CD14-positive monocyte (primary cell): ENCODE results near the gene RWDD4. TPM values are rescaled to one million over a fixed set of nuclear protein-coding genes. Genes with fewer than 3 reads are reported as not detected.

Source experiments
- DNase-seq, 3 donors: peaks; one replicate each; pipeline ENCODE4 v3.0.0-alpha.2; 2011 to 2022
- H2AFZ ChIP-seq: 2 replicates; pipeline ENCODE4 v1.6.0; 2012; ENCODE audit warnings: mild to moderate bottlenecking, low read depth, low read length, inconsistent platforms; ENCODE audit not compliant: insufficient read depth, poor library complexity, severe bottlenecking
- H3K27ac ChIP-seq, 2 donors: 1 replicate in 1 of 2; 2 replicates in 1 of 2; pipeline ENCODE4 v1.5.1; 2012 to 2013; ENCODE audit warnings: low read length in 2 of 2, control low read depth in 1 of 2, inconsistent platforms in 1 of 2, low read depth in 1 of 2, mild to moderate bottlenecking in 1 of 2
- H3K27me3 ChIP-seq, 2 donors: one replicate each; pipeline versions ENCODE4 v1.6.0 to v1.6.1; 2011 to 2013; ENCODE audit warnings: low read length in 2 of 2; ENCODE audit not compliant: control insufficient read depth in 2 of 2, insufficient read depth in 2 of 2
- H3K36me3 ChIP-seq, 2 donors: replicated peaks in 1 of 2; 1 replicate in 1 of 2; 2 replicates in 1 of 2; pipeline versions ENCODE4 v1.5.1 to v1.6.1; 2012 to 2013; ENCODE audit warnings: low read length in 2 of 2, control low read depth in 1 of 2, inconsistent platforms in 1 of 2, mild to moderate bottlenecking in 1 of 2; ENCODE audit not compliant: insufficient read depth in 2 of 2, control insufficient read depth in 1 of 2
- H3K4me1 ChIP-seq, 2 donors: 1 replicate in 1 of 2; 2 replicates in 1 of 2; pipeline versions ENCODE4 v1.5.1 to v1.6.1; 2012 to 2013; ENCODE audit warnings: low read length in 2 of 2, control low read depth in 1 of 2, inconsistent platforms in 1 of 2, mild to moderate bottlenecking in 1 of 2, moderate library complexity in 1 of 2; ENCODE audit not compliant: insufficient read depth in 2 of 2, control insufficient read depth in 1 of 2
- H3K4me2 ChIP-seq: replicated peaks from 2 replicates; pipeline ENCODE3; 2012; ENCODE audit warnings: low read length, moderate library complexity, mild to moderate bottlenecking; ENCODE audit not compliant: poor library complexity, severe bottlenecking; ENCODE audit errors: extremely low read depth
- H3K4me3 ChIP-seq, 3 experiments: fragments of 200-600 bp in 1 of 3; sonication (generic) in 1 of 3; replicated peaks in 1 of 3; 1 replicate in 2 of 3; 2 replicates in 1 of 3; pipeline ENCODE4 v1.5.1; 2011 to 2013; ENCODE audit warnings: low read length in 3 of 3, mild to moderate bottlenecking in 3 of 3, control low read depth in 2 of 3, low read depth in 2 of 3, inconsistent platforms in 1 of 3, moderate library complexity in 1 of 3
- H3K79me2 ChIP-seq: 2 replicates; pipeline ENCODE4 v1.6.0; 2012; ENCODE audit warnings: mild to moderate bottlenecking, control low read depth, inconsistent platforms, low read length, moderate library complexity; ENCODE audit not compliant: insufficient read depth
- H3K9ac ChIP-seq: 2 replicates; pipeline ENCODE4 v1.6.0; 2017; ENCODE audit warnings: low read length, mild to moderate bottlenecking; ENCODE audit not compliant: insufficient read depth, poor library complexity, severe bottlenecking
- H3K9me3 ChIP-seq, 2 donors: replicated peaks in 1 of 2; 1 replicate in 1 of 2; 2 replicates in 1 of 2; pipeline versions ENCODE4 v1.5.1 to v1.6.1; 2012 to 2013; ENCODE audit warnings: low read length in 2 of 2, control low read depth in 1 of 2; ENCODE audit not compliant: control insufficient read depth in 1 of 2, insufficient read depth in 1 of 2
- H4K20me1 ChIP-seq: 2 replicates; pipeline ENCODE4 v1.6.0; 2012; ENCODE audit warnings: mild to moderate bottlenecking, low read length, control low read depth, moderate library complexity; ENCODE audit not compliant: insufficient read depth
- H3K27ac Mint-ChIP-seq, 7 donors: one replicate each; pipeline ENCODE4 v1.8.0; 2020; ENCODE audit warnings: mild to moderate bottlenecking in 7 of 7, mixed read lengths in 7 of 7, moderate library complexity in 6 of 7, inconsistent platforms in 2 of 7
- H3K27me3 Mint-ChIP-seq, 3 donors: one replicate each; pipeline ENCODE4 v1.8.0; 2021 to 2022; ENCODE audit warnings: low read depth in 3 of 3, mild to moderate bottlenecking in 3 of 3, mixed read lengths in 3 of 3, moderate library complexity in 3 of 3, inconsistent platforms in 1 of 3
- H3K36me3 Mint-ChIP-seq, 2 donors: one replicate each; pipeline ENCODE4 v1.8.0; 2020; ENCODE audit warnings: mixed read lengths in 2 of 2, inconsistent platforms in 1 of 2, mild to moderate bottlenecking in 1 of 2
- H3K4me1 Mint-ChIP-seq: one replicate; pipeline ENCODE4 v1.8.0; 2020; ENCODE audit warnings: mild to moderate bottlenecking, mixed read lengths
- H3K4me3 Mint-ChIP-seq, 2 donors: one replicate each; pipeline ENCODE4 v1.8.0; 2020; ENCODE audit warnings: mild to moderate bottlenecking in 2 of 2, mixed read lengths in 2 of 2, moderate library complexity in 1 of 2
- H3K9me3 Mint-ChIP-seq, 7 donors: one replicate each; pipeline ENCODE4 v1.8.0; 2020 to 2022; ENCODE audit warnings: mixed read lengths in 7 of 7, mild to moderate bottlenecking in 6 of 7, moderate library complexity in 6 of 7, inconsistent platforms in 2 of 7
- WGBS: methylation state at CpG from one replicate; pipeline ENCODE4 v1.1.5; 2013; ENCODE audit warnings: missing lambda C conversion rate; ENCODE audit not compliant: insufficient coverage; 5-methylcytosine and 5-hydroxymethylcytosine counted together
- intact Hi-C, 2 donors: fragments of 100-400 bp; cut with micrococcal nuclease; formaldehyde crosslinking; loops; one replicate each; pipeline versions ENCODE4 v1.15.0 to v1.15.1; 2023
- polyA plus RNA-seq, 3 donors: library from polyadenylated mRNA; depleted of rRNA in 1 of 3; unstranded in 2 of 3; stranded (reverse) in 1 of 3; fragments of 300-500 nt in 2 of 3; fragments of >200 nt in 1 of 3; fragmentation: Illumina TruSeq in 2 of 3; gene quantifications; 1 replicate in 2 of 3; 2 replicates in 1 of 3; pipeline ENCODE4 v1.2.3, GENCODE V29; 2012 to 2021
- TF ChIP-seq, protein P1 (sequence below): fragments of 200-600 bp; IDR thresholded peaks from one replicate; pipeline ENCODE4 v1.8.0; 2022; ENCODE audit warnings: antibody characterized with exemption, mild to moderate bottlenecking

The RWDD4 gene
- polyA plus RNA-seq, 3 donors, result 4.4 to 21.2 (median 16.5) TPM

GRCh38 chr4:183600189-183600685 lies 58.7 kb downstream of the RWDD4 start:
- DNase-seq, result no peak
- WGBS, result 100% methylated on average over 1 of the region's 3 CpGs
- Histone ChIP-seq H3K4me3 (no peak overlapping the region), H3K9me3 (no peaks in the 10 kb centered on the region), H3K27ac (no peak overlapping the region), H3K27me3 (no peaks in the 10 kb centered on the region), H4K20me1 (no peaks in the 10 kb centered on the region), H3K79me2 (no peaks in the 10 kb centered on the region), H3K9ac (no peak overlapping the region), H3K36me3 (no peaks in the 10 kb centered on the region), H3K4me1 (no peaks in the 10 kb centered on the region), H3K4me2 (no peak overlapping the region), H2AFZ (no peak overlapping the region)
- TF ChIP-seq, protein P1, sequence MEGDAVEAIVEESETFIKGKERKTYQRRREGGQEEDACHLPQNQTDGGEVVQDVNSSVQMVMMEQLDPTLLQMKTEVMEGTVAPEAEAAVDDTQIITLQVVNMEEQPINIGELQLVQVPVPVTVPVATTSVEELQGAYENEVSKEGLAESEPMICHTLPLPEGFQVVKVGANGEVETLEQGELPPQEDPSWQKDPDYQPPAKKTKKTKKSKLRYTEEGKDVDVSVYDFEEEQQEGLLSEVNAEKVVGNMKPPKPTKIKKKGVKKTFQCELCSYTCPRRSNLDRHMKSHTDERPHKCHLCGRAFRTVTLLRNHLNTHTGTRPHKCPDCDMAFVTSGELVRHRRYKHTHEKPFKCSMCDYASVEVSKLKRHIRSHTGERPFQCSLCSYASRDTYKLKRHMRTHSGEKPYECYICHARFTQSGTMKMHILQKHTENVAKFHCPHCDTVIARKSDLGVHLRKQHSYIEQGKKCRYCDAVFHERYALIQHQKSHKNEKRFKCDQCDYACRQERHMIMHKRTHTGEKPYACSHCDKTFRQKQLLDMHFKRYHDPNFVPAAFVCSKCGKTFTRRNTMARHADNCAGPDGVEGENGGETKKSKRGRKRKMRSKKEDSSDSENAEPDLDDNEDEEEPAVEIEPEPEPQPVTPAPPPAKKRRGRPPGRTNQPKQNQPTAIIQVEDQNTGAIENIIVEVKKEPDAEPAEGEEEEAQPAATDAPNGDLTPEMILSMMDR, result no peak
- Mint-ChIP-seq H3K9me3 (peaks cover 0 to 3% (median 0%) of the 10 kb centered on the region in 7 donors), H3K27ac (no peak overlapping the region), H3K4me3 (no peak overlapping the region), H3K4me1 (no peaks in the 10 kb centered on the region), H3K36me3 (no peaks in the 10 kb centered on the region), H3K27me3 (peaks cover 0 to 4% (median 0%) of the 10 kb centered on the region in 3 donors)
- intact Hi-C loops, result no loop called here

- Histone ChIP-seq H3K4me1 (no peaks in the 10 kb centered on the region), H3K4me2 (no peak overlapping the region), H3K79me2 (no peaks in the 10 kb centered on the region), H3K9me3 (no peaks in the 10 kb centered on the region), H4K20me1 (no peaks in the 10 kb centered on the region), H3K27me3 (no peaks in the 10 kb centered on the region), H3K36me3 (no peaks in the 10 kb centered on the region), H2AFZ (no peak overlapping the region), H3K27ac (no peak overlapping the region), H3K9ac (no peak overlapping the region), H3K4me3 (no peak overlapping the region)
- DNase-seq, result no peak
- peaks cover 0 to 3% (median 0%) of the 10 kb centered on the region in 7 donors for H3K9me3 Mint-ChIP-seq
- no peaks in the 10 kb centered on the region for H3K4me1 Mint-ChIP-seq
- no peak overlapping the region for H3K4me3 Mint-ChIP-seq
- H3K27me3 Mint-ChIP-seq, result peaks cover 0 to 4% (median 0%) of the 10 kb centered on the region in 3 donors
- no peak overlapping the region for H3K27ac Mint-ChIP-seq
- intact Hi-C loops, result no loop called here
- H3K36me3 Mint-ChIP-seq, result no peaks in the 10 kb centered on the region
- TF ChIP-seq, protein P1, result no peak
Observed at GRCh38 chr4:183599690-183600089, 59.3 kb downstream of the RWDD4 start.
